HepG2 (cell line): ENCODE results near the gene GPR33. TPM values are rescaled to one million over a fixed set of nuclear protein-coding genes. Genes with fewer than 3 reads are reported as not detected.

ENCODE experiments used
- ARID3A ChIP-seq: IDR thresholded peaks from 2 replicates; pipeline ENCODE4 v1.6.1; 2012; ENCODE audit warnings: low read depth, low read length, improper control_type of control experiment
- ARID5B ChIP-seq: IDR thresholded peaks from 2 replicates; pipeline ENCODE4 v1.4.0; 2020; ENCODE audit warnings: mild to moderate bottlenecking, missing genetic modification reagents
- DRAP1 ChIP-seq: IDR thresholded peaks from 2 replicates; pipeline ENCODE4 v1.6.1; 2016; ENCODE audit warnings: missing genetic modification reagents, missing compliant biosample characterization
- FOXA1 ChIP-seq, 2 experiments: fragments of 450-650 bp in 1 of 2; sonication (generic) in 1 of 2; formaldehyde crosslinking in 1 of 2; IDR thresholded peaks; 2 replicates each; pipeline versions ENCODE4 v1.4.0 to v1.6.1; 2016 to 2020; ENCODE audit warnings: missing genetic modification reagents in 1 of 2
- FOXA3 ChIP-seq: IDR thresholded peaks from 2 replicates; pipeline ENCODE4 v1.6.1; 2016; ENCODE audit warnings: missing genetic modification reagents, missing compliant biosample characterization
- HNRNPLL ChIP-seq: fragments of 200-400 bp; formaldehyde crosslinking; IDR thresholded peaks from 2 replicates; pipeline ENCODE4 v1.6.1; 2017; ENCODE audit warnings: mild to moderate bottlenecking, low read depth, low read length; ENCODE audit not compliant: poor library complexity, severe bottlenecking
- KDM3A ChIP-seq: IDR thresholded peaks from 2 replicates; pipeline ENCODE4 v1.6.1; 2018; ENCODE audit warnings: low read depth, missing compliant biosample characterization
- MIXL1 ChIP-seq: IDR thresholded peaks from 2 replicates; pipeline ENCODE4 v1.6.1; 2016
- MYNN ChIP-seq: sonication (generic); formaldehyde crosslinking; IDR thresholded peaks from 2 replicates; pipeline ENCODE4 v1.4.0; 2020; ENCODE audit warnings: mild to moderate bottlenecking, low read depth, missing genetic modification reagents
- NCOA2 ChIP-seq: sonication (generic); formaldehyde crosslinking; IDR thresholded peaks from 2 replicates; pipeline ENCODE4 v1.8.0; 2022; ENCODE audit warnings: inconsistent platforms
- POLR2G ChIP-seq: fragments of 200-400 bp; formaldehyde crosslinking; IDR thresholded peaks from 2 replicates; pipeline ENCODE4 v1.6.1; 2018; ENCODE audit warnings: mild to moderate bottlenecking, low read depth, low read length, moderate library complexity
- REPIN1 ChIP-seq: sonication (generic); formaldehyde crosslinking; IDR thresholded peaks from 2 replicates; pipeline ENCODE4 v1.8.0; 2022; ENCODE audit warnings: missing genetic modification reagents, low read depth, mild to moderate bottlenecking, borderline replicate concordance
- RXRB ChIP-seq: IDR thresholded peaks from 2 replicates; pipeline ENCODE4 v1.6.1; 2016; ENCODE audit warnings: borderline replicate concordance, missing genetic modification reagents, missing compliant biosample characterization
- SKI ChIP-seq: fragments of 450-650 bp; IDR thresholded peaks from one replicate; pipeline ENCODE4 v1.6.1; 2018; ENCODE audit warnings: mild to moderate bottlenecking; ENCODE audit not compliant: partially characterized antibody
- SMC3 ChIP-seq: IDR thresholded peaks from 2 replicates; pipeline ENCODE4 v1.6.1; 2011; ENCODE audit warnings: low read length, improper control_type of control experiment
- STAG1 ChIP-seq: sonication (generic); formaldehyde crosslinking; IDR thresholded peaks from 2 replicates; pipeline ENCODE4 v1.4.0; 2020; ENCODE audit warnings: missing genetic modification reagents
- ZFP82 ChIP-seq: sonication (generic); formaldehyde crosslinking; IDR thresholded peaks from 2 replicates; pipeline ENCODE4 v1.5.1; 2020; ENCODE audit warnings: mild to moderate bottlenecking, missing genetic modification reagents, borderline replicate concordance
- ZHX1 ChIP-seq: sonication (generic); formaldehyde crosslinking; IDR thresholded peaks from 2 replicates; pipeline ENCODE4 v1.8.1; 2022; ENCODE audit warnings: low read depth, mild to moderate bottlenecking, missing genetic modification reagents
- ZNF24 ChIP-seq: fragments of 450-650 bp; IDR thresholded peaks from 2 replicates; pipeline ENCODE4 v1.6.1; 2017; ENCODE audit warnings: antibody characterized with exemption, mild to moderate bottlenecking
- ZNF446 ChIP-seq: sonication (generic); formaldehyde crosslinking; IDR thresholded peaks from 2 replicates; pipeline ENCODE4 v1.5.0; 2020; ENCODE audit warnings: mild to moderate bottlenecking, missing genetic modification reagents
- ZNF766 ChIP-seq: sonication (generic); formaldehyde crosslinking; IDR thresholded peaks from 2 replicates; pipeline ENCODE4 v1.5.0; 2020; ENCODE audit warnings: missing genetic modification reagents, borderline replicate concordance
- ZSCAN20 ChIP-seq: sonication (generic); formaldehyde crosslinking; IDR thresholded peaks from 2 replicates; pipeline ENCODE4 v1.4.0; 2020; ENCODE audit warnings: missing genetic modification reagents, mild to moderate bottlenecking, borderline replicate concordance
- polyA plus RNA-seq, 8 experiments: library from polyadenylated mRNA; depleted of rRNA in 3 of 8; stranded (reverse) in 7 of 8; unstranded in 1 of 8; fragments of >200 nt; fragmentation: Illumina TruSeq in 4 of 8; extraction: Trizol in 4 of 8; gene quantifications; 2 replicates each; pipeline versions ENCODE4 v1.2.1 to v1.2.3, GENCODE V29; 2011 to 2016; ENCODE audit warnings: low read depth in 4 of 8, missing spikeins in 1 of 8, mixed read lengths in 1 of 8; ENCODE audit not compliant: insufficient read depth in 1 of 8
- total RNA-seq, 5 experiments: library from RNA; depleted of rRNA; stranded (reverse); fragments of >200 nt; fragmentation: Illumina TruSeq; extraction: Trizol; gene quantifications; 2 replicates each; pipeline ENCODE4 v1.2.3, GENCODE V29; 2016; ENCODE audit warnings: low read depth in 1 of 5

The GPR33 gene
- total and polyA plus RNA-seq, 2 of the 13 experiments (the other 11 are each of a cell fraction or from before 2014, with no cell fraction given) = not detected

- peak; percentile 36; the same call in 1 of the 2 replicates for TF ChIP-seq DRAP1 (CRISPR knock-in tag)
- TF ChIP-seq ZSCAN20 = 0 out of 2 replicates have a peak, but pooled peaks have one; percentile 5
- TF ChIP-seq ARID5B = peak; percentile 46
- TF ChIP-seq REPIN1 (CRISPR knock-in tag) = no peak
- TF ChIP-seq MIXL1 (CRISPR knock-in tag) = peak; percentile 90
- TF ChIP-seq MYNN = no peak
- no peak for TF ChIP-seq HNRNPLL
- TF ChIP-seq POLR2G = no peak
- TF ChIP-seq ZNF446 (CRISPR knock-in tag) = no peak
- TF ChIP-seq SMC3 = peak; percentile 34; the same call in 1 of the 2 replicates
- peak; percentile 24; the same call in 1 of the 2 replicates for TF ChIP-seq ZHX1 (CRISPR knock-in tag)
- 0 out of 2 replicates have a peak, but pooled peaks have one; percentile 8 for TF ChIP-seq ZNF24
- TF ChIP-seq NCOA2 = 0 out of 2 replicates have a peak, but pooled peaks have one; percentile 45
- TF ChIP-seq ZNF766 = no peak
- TF ChIP-seq KDM3A = 0 out of 2 replicates have a peak, but pooled peaks have one; percentile 22
- 0 out of 2 replicates have a peak, but pooled peaks have one; percentile 20 for TF ChIP-seq RXRB (CRISPR knock-in tag)
- peak; percentile 86 for TF ChIP-seq STAG1
- TF ChIP-seq FOXA3 (CRISPR knock-in tag) = peak; percentile 48; the same call in 1 of the 2 replicates
- no peak for TF ChIP-seq SKI
- no peak for TF ChIP-seq ZFP82 (CRISPR knock-in tag)
- TF ChIP-seq FOXA1 (IDR thresholded peaks at IDR 0.05) = no peak
- peak; percentile 57; the same call in 1 of the 2 replicates for TF ChIP-seq FOXA1 (CRISPR knock-in tag; IDR thresholded peaks at IDR 0.05)
- peak; percentile 99 for TF ChIP-seq ARID3A
These were observed 37.7 kb downstream of the GPR33 start (continued) for GRCh38 chr14:31449971-31450610.
